MM.1S (cell line): ENCODE data around the gene LKAAEAR1.

Experiments
- DNase-seq: peaks from one replicate; pipeline ENCODE4 v3.0.0-alpha.2; 2015
- H2AFZ ChIP-seq: fragments of 300-600 bp; sonication (generic); 2 replicates; pipeline ENCODE4 v1.6.0; 2016; ENCODE audit warnings: antibody characterized with exemption, low read length
- H3F3A ChIP-seq: fragments of 300-600 bp; sonication (generic); 2 replicates; pipeline ENCODE4 v1.6.1; 2016; ENCODE audit warnings: mild to moderate bottlenecking, antibody characterized with exemption, low read length, moderate library complexity, mixed read lengths; ENCODE audit not compliant: insufficient read depth
- H3K27ac ChIP-seq: fragments of 300-600 bp; sonication (generic); 2 replicates; pipeline ENCODE4 v1.5.1; 2016; ENCODE audit warnings: mild to moderate bottlenecking, low read length
- H3K27me3 ChIP-seq: fragments of 300-600 bp; sonication (generic); replicated peaks from 2 replicates; pipeline ENCODE4 v1.6.0; 2016; ENCODE audit warnings: low read length; ENCODE audit not compliant: insufficient read depth
- H3K36me3 ChIP-seq: fragments of 300-600 bp; sonication (generic); replicated peaks from 2 replicates; pipeline ENCODE4 v1.6.1; 2016; ENCODE audit warnings: mild to moderate bottlenecking, low read length, mixed read lengths; ENCODE audit not compliant: insufficient read depth
- H3K4me1 ChIP-seq: fragments of 300-600 bp; sonication (generic); 2 replicates; pipeline ENCODE4 v1.6.1; 2016; ENCODE audit warnings: low read length, mixed read lengths
- H3K4me2 ChIP-seq: fragments of 300-600 bp; sonication (generic); 2 replicates; pipeline ENCODE4 v1.6.0; 2016; ENCODE audit warnings: low read depth, low read length
- H3K4me3 ChIP-seq: fragments of 300-600 bp; sonication (generic); 2 replicates; pipeline ENCODE4 v1.5.1; 2016; ENCODE audit warnings: low read length, mixed read lengths
- H3K79me2 ChIP-seq: fragments of 300-600 bp; sonication (generic); 2 replicates; pipeline ENCODE4 v1.6.1; 2016; ENCODE audit warnings: mixed run types, low read length, mixed read lengths
- H3K9ac ChIP-seq: fragments of 300-600 bp; sonication (generic); 2 replicates; pipeline ENCODE4 v1.6.1; 2016; ENCODE audit warnings: low read length, mixed read lengths
- H3K9me2 ChIP-seq: fragments of 300-600 bp; sonication (generic); replicated peaks from 2 replicates; pipeline ENCODE4 v1.6.1; 2016; ENCODE audit warnings: mild to moderate bottlenecking, low read length, mixed read lengths; ENCODE audit not compliant: insufficient read depth
- H3K9me3 ChIP-seq: fragments of 300-600 bp; sonication (generic); replicated peaks from 2 replicates; pipeline ENCODE4 v1.6.1; 2016; ENCODE audit warnings: mild to moderate bottlenecking, low read length, mixed read lengths; ENCODE audit not compliant: insufficient read depth
- H4K20me1 ChIP-seq: fragments of 300-600 bp; sonication (generic); 2 replicates; pipeline ENCODE4 v1.6.1; 2016; ENCODE audit warnings: mild to moderate bottlenecking, low read length, moderate library complexity, mixed read lengths; ENCODE audit not compliant: insufficient read depth
- CTCF ChIP-seq: fragments of 300-600 bp; sonication (generic); IDR thresholded peaks from 2 replicates; pipeline ENCODE4 v1.5.1; 2016; ENCODE audit warnings: antibody characterized with exemption, low read length, mixed read lengths
- EZH2 ChIP-seq: fragments of 300-600 bp; sonication (generic); optimal IDR thresholded peaks from 2 replicates; pipeline ENCODE3; 2017; ENCODE audit warnings: low read depth, mild to moderate bottlenecking, antibody characterized with exemption, low read length, mixed read lengths
- EZH2phosphoT487 ChIP-seq: fragments of 300-600 bp; sonication (generic); IDR thresholded peaks from 2 replicates; pipeline ENCODE4 v1.6.1; 2018; ENCODE audit warnings: antibody characterized with exemption, low read length

Gene LKAAEAR1

GRCh38 chr20:64084685-64085152, 521 bp upstream of the LKAAEAR1 start:
- no peak overlapping the region for H3K9ac ChIP-seq
- peaks cover 75% of the 10 kb centered on the region for H3K27me3 ChIP-seq
- H3K9me3 ChIP-seq, result no peaks in the 10 kb centered on the region
- H4K20me1 ChIP-seq, result no peaks in the 10 kb centered on the region
- no peak overlapping the region for H3K4me2 ChIP-seq
- peaks cover 9% of the 10 kb centered on the region for H3F3A ChIP-seq
- no peak for TF ChIP-seq CTCF
- no peak for TF ChIP-seq EZH2phosphoT487
- no peak for TF ChIP-seq EZH2
- H3K4me3 ChIP-seq, result no peak overlapping the region
- DNase-seq, result no peak
- H2AFZ ChIP-seq, result no peak overlapping the region
- no peaks in the 10 kb centered on the region for H3K36me3 ChIP-seq
- no peaks in the 10 kb centered on the region for H3K79me2 ChIP-seq
- H3K9me2 ChIP-seq, result no peaks in the 10 kb centered on the region
- H3K27ac ChIP-seq, result no peak overlapping the region
- H3K4me1 ChIP-seq, result peaks cover 4% of the 10 kb centered on the region; the same call in 1 of the 2 replicates

- H3K79me2 ChIP-seq, result no peaks in the 10 kb centered on the region
- H3K27me3 ChIP-seq, result peaks cover 69% of the 10 kb centered on the region
- 0 out of 2 replicates have a peak overlapping the region, but pooled peaks have one; percentile 51 for H2AFZ ChIP-seq
- H3K9me2 ChIP-seq, result no peaks in the 10 kb centered on the region
- H3K4me3 ChIP-seq, result peak overlapping the region; percentile 48
- H3K4me1 ChIP-seq, result peaks cover 8% of the 10 kb centered on the region
- no peaks in the 10 kb centered on the region for H3K9me3 ChIP-seq
- peak overlapping the region; percentile 86 for H3K4me2 ChIP-seq
- H3K36me3 ChIP-seq, result no peaks in the 10 kb centered on the region
- no peaks in the 10 kb centered on the region for H4K20me1 ChIP-seq
- peak; percentile 50 for TF ChIP-seq CTCF
- no peak for TF ChIP-seq EZH2phosphoT487
- peaks cover 20% of the 10 kb centered on the region for H3F3A ChIP-seq
- no peak overlapping the region for H3K9ac ChIP-seq
- DNase-seq, result peak; percentile 68
- H3K27ac ChIP-seq, result no peak overlapping the region
These were observed 807 bp downstream of the LKAAEAR1 start for GRCh38 chr20:64083378-64083803.

- peak overlapping the region; percentile 36; the same call in 1 of the 2 replicates for H3K4me3 ChIP-seq
- TF ChIP-seq EZH2 (no peak), CTCF (no peak), EZH2phosphoT487 (no peak)
- H3K9ac ChIP-seq, result no peak overlapping the region
- H4K20me1 ChIP-seq, result no peaks in the 10 kb centered on the region
- 0 out of 2 replicates have a peak overlapping the region, but pooled peaks have one; percentile 51 for H2AFZ ChIP-seq
- H3K27me3 ChIP-seq, result peaks cover 65% of the 10 kb centered on the region
- peaks cover 25% of the 10 kb centered on the region for H3F3A ChIP-seq
- H3K9me3 ChIP-seq, result no peaks in the 10 kb centered on the region
- peak overlapping the region; percentile 86 for H3K4me2 ChIP-seq
- no peak for DNase-seq
- H3K79me2 ChIP-seq, result no peaks in the 10 kb centered on the region
- H3K27ac ChIP-seq, result no peak overlapping the region
- H3K9me2 ChIP-seq, result no peaks in the 10 kb centered on the region
- no peaks in the 10 kb centered on the region for H3K36me3 ChIP-seq
- H3K4me1 ChIP-seq, result peaks cover 13% of the 10 kb centered on the region
These were observed 1.3 kb downstream of the LKAAEAR1 start for GRCh38 chr20:64082820-64083377.
